ENCODE data around the gene DCAF11. TPM values are rescaled to one million over a fixed set of nuclear protein-coding genes. Genes with fewer than 3 reads are reported as not detected.

Gene DCAF11
- total and polyA plus RNA-seq, 2 of the 13 experiments (the other 11 are each of a cell fraction or from before 2014, with no cell fraction given) = 150 to 257 TPM

- TF ChIP-seq TBL1XR1 (IDR thresholded peaks at IDR 0.05; ENCODE audit: borderline replicate concordance, low read length, partially characterized antibody) (no peak), ELF1 (CRISPR knock-in tag; IDR thresholded peaks at IDR 0.05) (no peak), HDAC6 (IDR thresholded peaks at IDR 0.05; ENCODE audit: low read depth, low read length) (no peak), ZNF292 (CRISPR knock-in tag; IDR thresholded peaks at IDR 0.05; ENCODE audit: borderline replicate concordance, low read depth) (no peak), NFYB (CRISPR knock-in tag; IDR thresholded peaks at IDR 0.05) (no peak), HOXA5 (CRISPR knock-in tag; IDR thresholded peaks at IDR 0.05) (no peak), ZNF501 (CRISPR knock-in tag; IDR thresholded peaks at IDR 0.05) (no peak), MZF1 (CRISPR knock-in tag; IDR thresholded peaks at IDR 0.05; ENCODE audit: borderline replicate concordance) (no peak), GTF3A (CRISPR knock-in tag; conservative IDR thresholded peaks at IDR 0.05) (no peak; the same call in 1 of the 2 replicates), ZFP90 (CRISPR knock-in tag; IDR thresholded peaks at IDR 0.05; ENCODE audit: borderline replicate concordance) (0 out of 2 replicates have a peak, but pooled peaks have one; percentile 20), MTF1 (CRISPR knock-in tag; IDR thresholded peaks at IDR 0.05) (no peak), RXRB (CRISPR knock-in tag; IDR thresholded peaks at IDR 0.05; ENCODE audit: borderline replicate concordance) (no peak), ZSCAN25 (CRISPR knock-in tag; IDR thresholded peaks at IDR 0.05) (peak; percentile 82), ZNF788 (CRISPR knock-in tag; IDR thresholded peaks at IDR 0.05; ENCODE audit: borderline replicate concordance) (no peak), SKI (IDR thresholded peaks at IDR 0.05; ENCODE audit: partially characterized antibody) (no peak), SRF (IDR thresholded peaks at IDR 0.05; ENCODE audit: low read depth, low read length) (no peak), MEIS2 (CRISPR knock-in tag; IDR thresholded peaks at IDR 0.05) (0 out of 2 replicates have a peak, but pooled peaks have one; percentile 50), ZNF282 (IDR thresholded peaks at IDR 0.05; ENCODE audit: partially characterized antibody) (no peak), RELA (CRISPR knock-in tag; IDR thresholded peaks at IDR 0.05) (no peak), ARID2 (CRISPR knock-in tag; IDR thresholded peaks at IDR 0.05; ENCODE audit: borderline replicate concordance) (no peak), SRSF9 (IDR thresholded peaks at IDR 0.05; ENCODE audit: borderline replicate concordance, insufficient read depth, low read depth, low read length, poor library complexity, severe bottlenecking) (no peak), MATR3 (CRISPR knock-in tag; IDR thresholded peaks at IDR 0.05) (no peak), AHR (CRISPR knock-in tag; IDR thresholded peaks at IDR 0.05) (no peak), ZNF576 (CRISPR knock-in tag; IDR thresholded peaks at IDR 0.05) (no peak), RBM22 (optimal IDR thresholded peaks at IDR 0.05; ENCODE audit: low read length) (no peak), DR1 (CRISPR knock-in tag; IDR thresholded peaks at IDR 0.05) (no peak), FIP1L1 (IDR thresholded peaks at IDR 0.05; ENCODE audit: borderline replicate concordance, insufficient read depth, low read depth, low read length) (0 out of 2 replicates have a peak, but pooled peaks have one; percentile 34)
- TF ChIP-seq, protein P1, sequence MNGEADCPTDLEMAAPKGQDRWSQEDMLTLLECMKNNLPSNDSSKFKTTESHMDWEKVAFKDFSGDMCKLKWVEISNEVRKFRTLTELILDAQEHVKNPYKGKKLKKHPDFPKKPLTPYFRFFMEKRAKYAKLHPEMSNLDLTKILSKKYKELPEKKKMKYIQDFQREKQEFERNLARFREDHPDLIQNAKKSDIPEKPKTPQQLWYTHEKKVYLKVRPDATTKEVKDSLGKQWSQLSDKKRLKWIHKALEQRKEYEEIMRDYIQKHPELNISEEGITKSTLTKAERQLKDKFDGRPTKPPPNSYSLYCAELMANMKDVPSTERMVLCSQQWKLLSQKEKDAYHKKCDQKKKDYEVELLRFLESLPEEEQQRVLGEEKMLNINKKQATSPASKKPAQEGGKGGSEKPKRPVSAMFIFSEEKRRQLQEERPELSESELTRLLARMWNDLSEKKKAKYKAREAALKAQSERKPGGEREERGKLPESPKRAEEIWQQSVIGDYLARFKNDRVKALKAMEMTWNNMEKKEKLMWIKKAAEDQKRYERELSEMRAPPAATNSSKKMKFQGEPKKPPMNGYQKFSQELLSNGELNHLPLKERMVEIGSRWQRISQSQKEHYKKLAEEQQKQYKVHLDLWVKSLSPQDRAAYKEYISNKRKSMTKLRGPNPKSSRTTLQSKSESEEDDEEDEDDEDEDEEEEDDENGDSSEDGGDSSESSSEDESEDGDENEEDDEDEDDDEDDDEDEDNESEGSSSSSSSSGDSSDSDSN (CRISPR knock-in tag; IDR thresholded peaks at IDR 0.05) = peak; percentile 29; the same call in 1 of the 2 replicates
- TF ChIP-seq, protein P2, sequence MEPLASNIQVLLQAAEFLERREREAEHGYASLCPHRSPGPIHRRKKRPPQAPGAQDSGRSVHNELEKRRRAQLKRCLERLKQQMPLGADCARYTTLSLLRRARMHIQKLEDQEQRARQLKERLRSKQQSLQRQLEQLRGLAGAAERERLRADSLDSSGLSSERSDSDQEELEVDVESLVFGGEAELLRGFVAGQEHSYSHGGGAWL (CRISPR knock-in tag; IDR thresholded peaks at IDR 0.05) = no peak
These were observed 24.1 kb downstream of the DCAF11 start (continued) for GRCh38 chr14:24138396-24139271.
